ENCODE results near the gene TEX11.
A peak's percentile ranks its signal among the peaks of the same experiment; 100 is the strongest.
"Not testable (repeated sequence)": the region's sequence is repeated elsewhere in the genome, so short reads cannot be mapped to it uniquely, and the experiment has no call there.

TEX11 gene

DNA sequence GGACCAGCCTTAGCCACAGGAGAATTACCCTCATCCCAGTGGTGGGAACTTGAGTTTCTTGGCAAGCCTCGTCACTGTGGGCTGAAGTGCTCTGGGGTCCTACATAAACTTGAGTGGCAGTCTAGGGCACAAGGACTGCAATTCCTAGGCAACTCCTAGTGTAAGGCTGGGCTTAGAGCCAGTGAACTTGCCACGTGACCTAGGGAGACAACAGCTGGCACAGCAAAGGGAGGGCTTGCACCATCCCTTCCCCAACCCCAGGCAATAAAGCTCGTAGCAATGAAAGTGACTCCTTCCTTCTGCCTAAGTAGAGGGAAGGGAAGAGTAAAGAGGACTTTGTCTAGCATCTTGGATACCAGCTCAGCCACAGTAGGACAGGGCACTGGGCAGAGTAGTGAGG lies 81.8 kb downstream of the TEX11 start:
- TF ChIP-seq, protein P1, sequence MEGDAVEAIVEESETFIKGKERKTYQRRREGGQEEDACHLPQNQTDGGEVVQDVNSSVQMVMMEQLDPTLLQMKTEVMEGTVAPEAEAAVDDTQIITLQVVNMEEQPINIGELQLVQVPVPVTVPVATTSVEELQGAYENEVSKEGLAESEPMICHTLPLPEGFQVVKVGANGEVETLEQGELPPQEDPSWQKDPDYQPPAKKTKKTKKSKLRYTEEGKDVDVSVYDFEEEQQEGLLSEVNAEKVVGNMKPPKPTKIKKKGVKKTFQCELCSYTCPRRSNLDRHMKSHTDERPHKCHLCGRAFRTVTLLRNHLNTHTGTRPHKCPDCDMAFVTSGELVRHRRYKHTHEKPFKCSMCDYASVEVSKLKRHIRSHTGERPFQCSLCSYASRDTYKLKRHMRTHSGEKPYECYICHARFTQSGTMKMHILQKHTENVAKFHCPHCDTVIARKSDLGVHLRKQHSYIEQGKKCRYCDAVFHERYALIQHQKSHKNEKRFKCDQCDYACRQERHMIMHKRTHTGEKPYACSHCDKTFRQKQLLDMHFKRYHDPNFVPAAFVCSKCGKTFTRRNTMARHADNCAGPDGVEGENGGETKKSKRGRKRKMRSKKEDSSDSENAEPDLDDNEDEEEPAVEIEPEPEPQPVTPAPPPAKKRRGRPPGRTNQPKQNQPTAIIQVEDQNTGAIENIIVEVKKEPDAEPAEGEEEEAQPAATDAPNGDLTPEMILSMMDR (IDR thresholded peaks at IDR 0.05; ENCODE audit: extremely low read depth, insufficient read depth, missing control alignments): no peak
- in situ Hi-C loops (cut with MboI; ENCODE audit: low pct_unique_long_range_greater_than_20kb, low sequenced_read_pairs, unreplicated experiment): no loop called here
- DNase-seq (ENCODE audit: low spot score): no peak

DNA sequence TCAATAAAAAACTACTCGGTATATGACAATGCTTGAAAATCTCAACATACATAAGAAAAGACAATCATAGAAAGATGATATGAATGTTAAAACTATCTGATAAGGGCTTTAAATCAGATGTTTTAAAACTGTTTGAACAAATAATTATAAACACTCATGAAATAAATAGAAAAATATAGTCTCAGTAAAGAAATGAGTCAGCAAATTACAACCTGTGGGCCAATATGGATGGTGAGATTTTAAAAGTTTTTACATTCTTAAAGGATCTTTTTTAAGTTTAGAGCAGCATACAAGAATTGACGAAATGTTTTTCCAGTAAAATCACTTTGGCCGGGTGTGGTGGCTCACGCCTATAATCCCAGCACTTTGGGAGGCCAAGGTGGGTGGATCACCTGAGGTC lies 83.1 kb downstream of the TEX11 start:
- no peak for DNase-seq (ENCODE audit: low spot score)
- TF ChIP-seq, protein P1 (IDR thresholded peaks at IDR 0.05; ENCODE audit: extremely low read depth, insufficient read depth, missing control alignments): no peak
- in situ Hi-C loops (cut with MboI; ENCODE audit: low pct_unique_long_range_greater_than_20kb, low sequenced_read_pairs, unreplicated experiment): no loop called here

DNA sequence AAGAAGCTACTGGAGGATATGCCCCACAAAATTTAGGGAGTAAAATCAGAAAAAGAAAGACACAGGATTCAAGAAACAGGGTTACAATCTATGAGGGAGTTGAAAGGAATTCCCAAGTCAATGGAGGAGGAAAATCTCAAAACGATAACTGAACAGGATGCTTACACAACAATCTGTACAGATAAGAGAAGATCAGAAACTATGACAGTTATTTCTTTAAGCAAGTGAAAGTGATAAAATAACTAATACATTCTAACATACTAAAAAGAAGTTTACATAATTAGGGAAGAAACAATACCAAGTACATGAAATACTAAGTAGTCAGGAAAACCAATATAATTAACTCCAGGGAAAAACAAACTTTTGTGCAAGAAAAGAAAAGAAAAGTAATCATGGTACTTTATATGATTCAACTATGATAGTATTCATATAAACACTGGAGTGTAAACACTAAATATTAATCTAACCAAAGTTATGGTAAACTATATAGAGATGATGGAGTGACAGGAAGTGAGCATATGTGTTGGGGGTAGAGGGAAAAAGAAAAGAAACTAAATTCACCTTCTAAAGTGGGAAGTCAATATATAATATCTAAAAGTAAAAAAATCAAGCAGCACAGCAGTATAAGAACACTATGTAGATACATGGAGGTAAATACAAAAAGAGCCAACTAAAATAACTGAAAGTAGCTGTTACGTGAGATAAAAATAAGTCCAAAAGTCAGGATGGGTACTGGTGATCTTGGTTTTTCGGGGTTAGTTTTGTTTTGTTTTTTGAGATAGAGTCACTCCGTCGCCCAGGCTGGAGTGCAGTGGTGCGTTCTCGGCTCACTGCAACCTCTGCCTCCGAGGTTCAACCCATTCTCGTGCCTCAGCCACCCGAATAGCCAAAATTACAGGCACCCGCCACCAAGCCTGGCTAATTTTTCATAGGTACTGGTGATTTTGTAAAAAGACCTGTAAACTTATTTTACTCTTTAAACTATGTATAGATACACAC lies 99.3 kb downstream of the TEX11 start:
- TF ChIP-seq, protein P1 (IDR thresholded peaks at IDR 0.05; ENCODE audit: extremely low read depth, insufficient read depth, missing control alignments): no peak
- in situ Hi-C loops (cut with MboI; ENCODE audit: low pct_unique_long_range_greater_than_20kb, low sequenced_read_pairs, unreplicated experiment): no loop called here
- no peak for DNase-seq (ENCODE audit: low spot score)

DNA sequence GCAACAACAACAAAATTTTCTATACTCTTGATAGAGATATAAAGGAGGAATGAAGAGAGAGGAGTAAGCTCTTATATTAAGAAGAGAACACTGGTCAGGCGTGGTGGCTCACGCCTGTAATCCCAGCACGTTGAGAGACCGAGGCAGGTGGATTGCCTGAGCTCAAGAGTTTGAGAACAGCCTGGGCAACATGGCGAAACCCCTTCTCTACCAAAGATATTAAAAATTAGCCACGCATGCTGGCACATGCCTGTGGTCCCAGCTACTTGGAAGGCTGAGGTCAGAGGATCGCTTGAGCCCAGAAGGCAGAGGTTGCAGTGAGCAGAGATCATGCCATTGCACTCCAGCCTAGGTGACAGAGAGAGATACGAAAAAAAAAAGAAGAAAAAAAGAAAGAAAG lies 102.4 kb downstream of the TEX11 start:
- in situ Hi-C loops (cut with MboI; ENCODE audit: low pct_unique_long_range_greater_than_20kb, low sequenced_read_pairs, unreplicated experiment): no loop called here
- DNase-seq (ENCODE audit: low spot score): no peak
- TF ChIP-seq, protein P1 (IDR thresholded peaks at IDR 0.05; ENCODE audit: extremely low read depth, insufficient read depth, missing control alignments): no peak

DNA sequence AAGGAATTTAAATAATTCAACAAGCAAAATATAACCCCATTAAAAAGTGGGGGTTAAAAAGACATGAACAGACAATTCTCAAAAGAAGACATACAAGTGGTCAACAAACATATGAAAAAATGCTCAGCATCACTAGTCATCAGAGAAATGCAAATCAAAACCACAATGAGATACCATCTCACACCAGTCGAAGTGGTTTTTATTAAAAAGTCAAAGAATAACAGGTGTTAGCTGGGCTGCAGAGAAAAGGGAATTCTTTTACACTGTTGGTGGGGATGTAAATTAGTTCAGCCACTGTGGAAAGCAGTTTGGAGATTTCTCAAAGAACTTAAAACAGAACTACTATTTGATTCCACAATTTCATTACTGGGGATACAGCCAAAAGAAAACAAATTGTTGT lies 111.8 kb downstream of the TEX11 start:
- DNase-seq (ENCODE audit: low spot score); in situ Hi-C loops (cut with MboI; ENCODE audit: low pct_unique_long_range_greater_than_20kb, low sequenced_read_pairs, unreplicated experiment): not testable (repeated sequence)

DNA sequence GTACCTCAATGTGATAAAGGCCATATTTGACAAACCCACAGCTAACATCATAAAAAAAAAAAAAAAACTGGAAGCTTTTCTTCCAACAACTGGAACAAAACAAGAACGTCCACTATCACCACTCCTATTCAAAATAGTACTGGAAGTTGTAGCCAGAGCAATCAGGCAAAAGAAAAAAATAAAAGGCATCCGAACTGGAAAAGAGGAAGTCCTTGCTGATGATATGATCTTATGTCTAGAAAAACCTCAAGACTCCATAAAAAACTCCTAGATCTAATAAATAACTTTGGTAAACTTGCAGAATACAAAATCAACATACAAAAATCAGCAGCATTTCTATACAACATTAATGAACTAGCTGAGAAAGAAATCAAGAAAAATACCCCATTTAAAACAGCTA lies 134.3 kb downstream of the TEX11 start:
- TF ChIP-seq, protein P1 (IDR thresholded peaks at IDR 0.05; ENCODE audit: extremely low read depth, insufficient read depth, missing control alignments): no peak
- in situ Hi-C loops (cut with MboI; ENCODE audit: low pct_unique_long_range_greater_than_20kb, low sequenced_read_pairs, unreplicated experiment): loop anchor here (25.0 kb wide), 1 partner anchor 188 kb away; no protein-coding TSS in a partner anchor
- DNase-seq (ENCODE audit: low spot score): no peak

DNA sequence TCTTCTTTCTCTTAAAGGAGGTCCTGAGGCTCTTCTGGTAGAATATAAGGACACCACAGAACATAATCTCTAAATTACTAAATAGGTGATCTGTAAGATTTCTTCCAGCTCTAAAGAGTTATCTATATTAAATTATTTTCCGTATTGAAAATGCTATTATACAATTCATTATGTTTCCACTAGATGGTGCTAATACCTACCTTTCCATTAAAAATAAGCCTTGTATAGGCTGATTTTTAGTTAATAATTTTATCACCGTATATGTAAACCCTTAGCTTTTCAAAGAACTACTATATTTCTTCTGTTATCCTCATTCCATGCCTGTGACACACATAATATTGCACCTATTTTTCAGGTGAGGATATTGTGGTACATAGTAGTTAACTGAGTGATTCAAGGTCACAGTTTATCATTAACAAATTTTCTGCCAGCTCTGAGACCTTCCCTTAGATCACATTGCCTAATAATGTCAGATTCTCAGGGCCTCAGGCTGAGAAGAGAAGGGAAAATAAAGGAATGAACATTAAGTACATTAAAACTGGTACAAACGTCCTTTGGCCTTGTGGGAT lies 138.8 kb downstream of the TEX11 start:
- peak; percentile 28 for DNase-seq (ENCODE audit: low spot score)
- in situ Hi-C loops (cut with MboI; ENCODE audit: low pct_unique_long_range_greater_than_20kb, low sequenced_read_pairs, unreplicated experiment): loop anchor here (25.0 kb wide), 1 partner anchor 193 kb away; no protein-coding TSS in a partner anchor
- TF ChIP-seq, protein P1 (IDR thresholded peaks at IDR 0.05; ENCODE audit: extremely low read depth, insufficient read depth, missing control alignments): peak; percentile 43

Data from GM13977 (cell line).